SU-DHL-6 (cell line): Measurements from ENCODE around the gene GALNT17.

Experiments used
- CTCF ChIP-seq: fragments of 200-600 bp; sonication (generic); IDR thresholded peaks from one replicate; pipeline ENCODE4 v1.5.1; 2017; ENCODE audit warnings: antibody characterized with exemption, mild to moderate bottlenecking, low read length, moderate library complexity; ENCODE audit not compliant: insufficient read depth, poor library complexity, severe bottlenecking
- EZH2phosphoT487 ChIP-seq: fragments of 200-600 bp; sonication (generic), shearing (Covaris generic); conservative IDR thresholded peaks from 2 replicates; pipeline ENCODE4 v1.6.1; 2018; ENCODE audit warnings: mild to moderate bottlenecking, antibody characterized with exemption, low read length, moderate library complexity, mixed read lengths

GRCh38 chr7:71350680-71351079 is 218.7 kb downstream of the GALNT17 start:
- no peak for TF ChIP-seq CTCF
- TF ChIP-seq EZH2phosphoT487 = no peak
